OCI-LY1 (cell line): ENCODE results near the gene TMEM19.

Experiments used
- CTCF ChIP-seq: fragments of 200-600 bp; sonication (generic), shearing (Covaris generic); IDR thresholded peaks from 2 replicates; pipeline ENCODE4 v1.5.1; 2017; ENCODE audit warnings: mild to moderate bottlenecking, antibody characterized with exemption, low read length, moderate library complexity, mixed read lengths
- EZH2 ChIP-seq: fragments of 200-600 bp; sonication (generic), shearing (Covaris generic); IDR thresholded peaks from 2 replicates; pipeline ENCODE4 v1.8.0; 2017; ENCODE audit warnings: borderline replicate concordance, mixed run types, mild to moderate bottlenecking, antibody characterized with exemption, low read length, moderate library complexity, mixed read lengths

- no peak for TF ChIP-seq CTCF
- TF ChIP-seq EZH2, result no peak
Observed at GRCh38 chr12:71682466-71682865, 3.4 kb upstream of the TMEM19 start.
